ENCODE data around the gene ALAS1. TPM values are rescaled to one million over a fixed set of nuclear protein-coding genes. Genes with fewer than 3 reads are reported as not detected.

Gene ALAS1
- total RNA-seq, 1 experiment from 2014 or later, result 29.2 TPM

DNA sequence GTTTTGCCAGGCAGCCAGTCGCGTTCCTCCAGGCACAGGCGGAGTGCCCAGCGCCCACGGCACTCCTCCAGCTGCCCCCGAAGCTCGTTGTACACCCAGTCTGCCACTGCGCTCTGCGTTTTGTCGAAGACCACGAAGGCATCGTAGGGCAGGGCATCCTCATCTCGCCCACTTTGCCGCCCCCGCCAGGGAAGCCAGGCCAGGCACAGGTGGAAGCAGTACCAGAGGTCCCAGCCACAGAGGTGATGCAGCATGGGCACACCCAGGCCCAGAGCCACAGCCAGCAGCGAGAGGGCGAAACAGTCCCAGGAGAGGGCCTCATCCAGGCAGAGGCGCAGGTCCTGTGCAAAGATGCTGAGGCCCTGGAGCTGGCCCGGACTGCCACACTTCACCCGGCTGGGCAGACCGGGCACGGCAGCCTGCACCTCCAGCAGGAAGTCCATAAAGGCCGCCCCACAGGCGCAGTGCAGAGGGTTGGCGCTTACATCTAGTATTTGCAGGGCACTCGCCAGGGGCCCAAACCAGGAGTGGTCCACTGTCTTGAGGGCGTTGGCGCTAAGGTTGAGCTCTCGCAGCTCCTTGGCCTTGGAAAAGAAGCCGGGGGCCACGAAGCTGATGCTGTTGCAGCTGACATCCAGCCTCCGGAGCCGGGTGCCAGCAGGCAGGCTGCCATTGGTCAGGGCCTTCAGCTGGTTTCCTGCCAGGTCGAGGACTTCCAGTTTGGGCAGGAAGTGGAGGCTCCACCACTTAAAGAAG, 23.8 kb downstream of the ALAS1 start:
- TF ChIP-seq, protein P1, sequence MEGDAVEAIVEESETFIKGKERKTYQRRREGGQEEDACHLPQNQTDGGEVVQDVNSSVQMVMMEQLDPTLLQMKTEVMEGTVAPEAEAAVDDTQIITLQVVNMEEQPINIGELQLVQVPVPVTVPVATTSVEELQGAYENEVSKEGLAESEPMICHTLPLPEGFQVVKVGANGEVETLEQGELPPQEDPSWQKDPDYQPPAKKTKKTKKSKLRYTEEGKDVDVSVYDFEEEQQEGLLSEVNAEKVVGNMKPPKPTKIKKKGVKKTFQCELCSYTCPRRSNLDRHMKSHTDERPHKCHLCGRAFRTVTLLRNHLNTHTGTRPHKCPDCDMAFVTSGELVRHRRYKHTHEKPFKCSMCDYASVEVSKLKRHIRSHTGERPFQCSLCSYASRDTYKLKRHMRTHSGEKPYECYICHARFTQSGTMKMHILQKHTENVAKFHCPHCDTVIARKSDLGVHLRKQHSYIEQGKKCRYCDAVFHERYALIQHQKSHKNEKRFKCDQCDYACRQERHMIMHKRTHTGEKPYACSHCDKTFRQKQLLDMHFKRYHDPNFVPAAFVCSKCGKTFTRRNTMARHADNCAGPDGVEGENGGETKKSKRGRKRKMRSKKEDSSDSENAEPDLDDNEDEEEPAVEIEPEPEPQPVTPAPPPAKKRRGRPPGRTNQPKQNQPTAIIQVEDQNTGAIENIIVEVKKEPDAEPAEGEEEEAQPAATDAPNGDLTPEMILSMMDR (IDR thresholded peaks at IDR 0.05; ENCODE audit: unreplicated experiment), result no peak
- intact Hi-C loops (cut with micrococcal nuclease), result no loop called here
- POLR2A ChIA-PET, result interaction anchor here (1.2 to 4.2 kb wide), 2 partner anchors 16 to 57 kb away, joined by 4 to 17 read pairs; partner anchors contain the start of gene WDR82

DNA sequence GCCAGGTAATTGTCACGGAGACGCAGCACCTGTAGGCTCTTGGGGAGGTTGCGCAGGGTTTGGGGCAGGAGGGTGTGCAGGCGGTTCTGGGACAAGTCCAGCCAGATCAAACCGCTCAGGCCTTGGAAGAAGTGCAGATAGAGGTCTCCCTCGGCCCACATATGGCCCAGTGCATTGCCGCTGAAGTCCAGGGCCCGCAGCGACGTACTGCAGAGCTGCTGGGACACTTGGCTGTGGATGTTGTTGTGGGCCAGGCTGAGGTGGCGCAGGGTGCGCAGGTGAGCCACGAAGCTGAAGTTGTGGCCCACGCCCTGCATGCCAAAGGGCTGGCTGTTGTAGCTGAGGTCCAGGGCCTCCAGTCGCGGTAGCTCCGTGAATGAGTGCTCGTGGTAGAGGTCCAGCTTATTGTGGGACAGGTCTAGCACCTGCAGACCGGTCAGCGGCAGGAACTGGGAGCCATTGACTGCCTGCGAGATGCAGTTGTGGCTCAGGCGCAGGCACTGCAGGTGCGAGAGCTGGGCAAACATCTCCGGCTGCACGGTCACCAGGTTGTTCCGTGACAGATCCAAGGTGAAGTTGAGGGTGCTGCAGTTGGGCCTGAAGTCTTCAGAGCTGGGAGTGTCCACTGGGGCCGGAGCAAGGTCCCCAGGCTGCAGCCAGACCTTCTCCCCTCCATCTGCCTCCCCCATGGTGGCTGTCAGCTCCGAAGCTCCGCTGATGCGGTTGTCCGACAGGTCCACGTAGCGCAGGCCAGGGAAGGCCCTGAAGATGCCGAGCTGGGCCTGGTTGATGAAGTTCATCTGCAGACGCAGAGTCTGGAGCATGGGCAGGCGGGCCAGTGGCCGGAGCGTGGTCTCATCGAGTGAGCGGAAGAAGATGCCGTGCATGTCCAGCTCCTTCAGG, 24.6 kb downstream of the ALAS1 start:
- H3K27ac Mint-ChIP-seq (ENCODE audit: low read depth, unreplicated experiment), result no peak overlapping the region
- intact Hi-C loops (cut with micrococcal nuclease), result no loop called here
- ChIA-PET POLR2A (interaction anchor here (1.2 to 4.2 kb wide), 2 partner anchors 15 to 56 kb away, joined by 4 to 17 read pairs; partner anchors contain the start of gene WDR82), CTCF (interaction anchor here (0.6 to 13.0 kb wide), 10 partner anchors 13 to 178 kb away, joined by 3 to 175 read pairs (median 3); partner anchors contain the start of gene TWF2)
- no peaks in the 10 kb centered on the region for H3K27me3 Mint-ChIP-seq (ENCODE audit: insufficient read depth, unreplicated experiment)
- no peaks in the 10 kb centered on the region for H3K36me3 Mint-ChIP-seq (ENCODE audit: insufficient read depth, unreplicated experiment)
- peaks cover 16% of the 10 kb centered on the region for H3K4me1 Mint-ChIP-seq (ENCODE audit: insufficient read depth, unreplicated experiment)
- H3K4me3 Mint-ChIP-seq (ENCODE audit: unreplicated experiment), result no peak overlapping the region
- DNase-seq (ENCODE audit: unreplicated experiment), result no peak
- no peaks in the 10 kb centered on the region for H3K9me3 Mint-ChIP-seq (ENCODE audit: unreplicated experiment)
- no TSS peak for BruUV-seq (replicated peaks)
- TF ChIP-seq, protein P1 (IDR thresholded peaks at IDR 0.05; ENCODE audit: unreplicated experiment), result no peak

More for the DNA sequence above, 23.8 kb downstream of the ALAS1 start:
- no TSS peak for BruUV-seq (replicated peaks)
- Mint-ChIP-seq H3K4me3 (ENCODE audit: unreplicated experiment) (no peak overlapping the region), H3K27me3 (ENCODE audit: insufficient read depth, unreplicated experiment) (no peaks in the 10 kb centered on the region), H3K4me1 (ENCODE audit: insufficient read depth, unreplicated experiment) (peaks cover 22% of the 10 kb centered on the region), H3K27ac (ENCODE audit: low read depth, unreplicated experiment) (no peak overlapping the region), H3K9me3 (ENCODE audit: unreplicated experiment) (no peaks in the 10 kb centered on the region), H3K36me3 (ENCODE audit: insufficient read depth, unreplicated experiment) (peaks cover 3% of the 10 kb centered on the region)
- no peak for DNase-seq (ENCODE audit: unreplicated experiment)
- CTCF ChIA-PET, result interaction anchor here (0.5 to 13.0 kb wide), 21 partner anchors 12 to 179 kb away, joined by 3 to 175 read pairs (median 4); partner anchors contain the start of genes POC1A, TWF2 and WDR82

DNA sequence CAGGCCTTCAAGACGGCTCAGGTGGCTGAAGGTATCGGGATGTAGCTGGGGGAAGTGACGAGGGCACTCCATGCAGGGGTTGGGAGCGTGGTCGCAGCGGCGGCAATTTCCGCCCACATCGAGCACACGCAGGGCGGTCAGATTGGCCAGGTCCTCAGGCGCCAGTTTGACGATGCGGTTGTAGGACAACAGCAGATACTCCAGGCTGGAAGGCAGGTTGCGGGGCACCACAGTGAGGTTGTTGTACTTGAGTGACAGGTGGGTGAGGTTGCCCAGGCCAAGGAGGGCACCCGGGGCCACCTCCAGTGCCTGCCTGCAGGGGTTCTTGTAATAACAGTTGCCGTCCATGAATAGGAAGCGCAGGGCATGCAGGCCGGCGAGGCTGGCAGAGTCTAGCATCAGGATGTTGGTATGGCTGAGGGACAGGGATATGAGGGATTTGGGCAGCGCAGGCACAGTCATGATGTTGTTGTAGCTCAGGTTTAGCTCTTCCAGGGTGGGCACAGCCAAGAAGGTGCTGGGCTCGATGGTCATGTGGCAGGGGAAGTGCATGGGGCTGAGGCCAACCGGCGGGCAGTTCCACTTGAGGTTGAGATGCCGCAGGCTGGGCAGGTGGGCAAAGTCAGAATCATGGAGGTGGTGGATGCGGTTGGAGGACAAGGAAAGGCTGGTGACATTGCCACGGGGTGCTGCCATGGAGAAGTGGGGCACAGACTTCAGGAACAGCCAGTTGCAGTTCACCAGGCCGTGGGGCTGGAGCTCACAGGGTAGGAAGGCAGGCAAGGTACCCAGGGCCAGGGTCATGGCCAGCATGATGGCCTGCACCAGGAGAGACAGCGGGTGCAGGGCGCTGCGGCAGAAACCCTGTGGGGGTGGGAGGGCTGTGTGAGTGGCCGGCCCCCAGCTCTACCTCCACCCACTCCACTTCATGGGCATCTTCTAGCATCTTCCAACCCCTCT, 25.8 kb downstream of the ALAS1 start:
- ChIA-PET POLR2A (interaction anchor here (0.6 to 0.7 kb wide), 3 partner anchors 18 to 97 kb away, joined by 3 to 4 read pairs (median 3); no protein-coding TSS in a partner anchor), CTCF (interaction anchor here (0.6 to 13.0 kb wide), 9 partner anchors 12 to 222 kb away, joined by 3 to 175 read pairs (median 4); partner anchors contain the start of gene TWF2)
- intact Hi-C loops (cut with micrococcal nuclease), result no loop called here
- BruUV-seq (replicated peaks), result no TSS peak
- H3K4me3 Mint-ChIP-seq (ENCODE audit: unreplicated experiment), result no peak overlapping the region
- H3K9me3 Mint-ChIP-seq (ENCODE audit: unreplicated experiment), result no peaks in the 10 kb centered on the region
- peaks cover 16% of the 10 kb centered on the region for H3K4me1 Mint-ChIP-seq (ENCODE audit: insufficient read depth, unreplicated experiment)
- H3K36me3 Mint-ChIP-seq (ENCODE audit: insufficient read depth, unreplicated experiment), result no peaks in the 10 kb centered on the region
- TF ChIP-seq, protein P1 (IDR thresholded peaks at IDR 0.05; ENCODE audit: unreplicated experiment), result no peak
- H3K27ac Mint-ChIP-seq (ENCODE audit: low read depth, unreplicated experiment), result no peak overlapping the region
- no peak for DNase-seq (ENCODE audit: unreplicated experiment)
- no peaks in the 10 kb centered on the region for H3K27me3 Mint-ChIP-seq (ENCODE audit: insufficient read depth, unreplicated experiment)

Data from MCF 10A (cell line).